HepG2 (cell line): ENCODE results near the gene TREH.

Experiments
- KDM3A ChIP-seq: IDR thresholded peaks from 2 replicates; pipeline ENCODE4 v1.6.1; 2018; ENCODE audit warnings: low read depth, missing compliant biosample characterization
- RFX5 ChIP-seq: IDR thresholded peaks from 2 replicates; pipeline ENCODE4 v1.6.1; 2011; ENCODE audit warnings: low read depth, low read length, improper control_type of control experiment
- ZNF709 ChIP-seq: sonication (generic); formaldehyde crosslinking; IDR thresholded peaks from 2 replicates; pipeline ENCODE4 v1.5.0; 2020; ENCODE audit warnings: mild to moderate bottlenecking, missing genetic modification reagents
- TF ChIP-seq, protein P1 (sequence below): sonication (generic); formaldehyde crosslinking; IDR thresholded peaks from 2 replicates; pipeline ENCODE4 v1.9.0; 2022; ENCODE audit warnings: low read depth, missing genetic modification reagents

DNA sequence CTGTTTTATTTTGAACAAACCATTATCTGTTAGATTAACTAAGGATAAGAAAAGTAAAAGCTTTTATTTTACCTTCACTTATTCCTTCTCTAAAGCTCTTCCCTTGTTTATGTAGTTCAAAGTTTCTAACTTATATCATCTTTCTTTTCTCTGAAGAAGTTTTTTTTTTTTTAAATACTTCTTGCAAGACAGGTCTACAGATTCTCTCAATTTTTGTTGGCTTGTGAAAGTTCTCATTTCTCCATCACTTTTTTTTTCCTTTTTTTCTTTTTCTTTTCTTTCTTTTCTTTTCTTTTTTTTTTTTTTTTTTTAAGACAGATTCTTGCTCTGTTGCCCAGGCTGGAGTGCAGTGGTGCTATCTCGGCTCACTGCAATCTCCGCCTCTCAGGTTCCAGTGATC lies 4.7 kb upstream of the TREH start:
- TF ChIP-seq, protein P1, sequence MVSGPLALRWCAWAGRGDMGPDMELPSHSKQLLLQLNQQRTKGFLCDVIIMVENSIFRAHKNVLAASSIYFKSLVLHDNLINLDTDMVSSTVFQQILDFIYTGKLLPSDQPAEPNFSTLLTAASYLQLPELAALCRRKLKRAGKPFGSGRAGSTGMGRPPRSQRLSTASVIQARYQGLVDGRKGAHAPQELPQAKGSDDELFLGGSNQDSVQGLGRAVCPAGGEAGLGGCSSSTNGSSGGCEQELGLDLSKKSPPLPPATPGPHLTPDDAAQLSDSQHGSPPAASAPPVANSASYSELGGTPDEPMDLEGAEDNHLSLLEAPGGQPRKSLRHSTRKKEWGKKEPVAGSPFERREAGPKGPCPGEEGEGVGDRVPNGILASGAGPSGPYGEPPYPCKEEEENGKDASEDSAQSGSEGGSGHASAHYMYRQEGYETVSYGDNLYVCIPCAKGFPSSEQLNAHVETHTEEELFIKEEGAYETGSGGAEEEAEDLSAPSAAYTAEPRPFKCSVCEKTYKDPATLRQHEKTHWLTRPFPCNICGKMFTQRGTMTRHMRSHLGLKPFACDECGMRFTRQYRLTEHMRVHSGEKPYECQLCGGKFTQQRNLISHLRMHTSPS (CRISPR knock-in tag) = no peak
- no peak for TF ChIP-seq KDM3A (CRISPR knock-in tag)
- no peak for TF ChIP-seq ZNF709 (CRISPR knock-in tag)
- no peak for TF ChIP-seq RFX5
